ENCODE data around the gene PPP1R2.
"Not testable (repeated sequence)": the region's sequence is repeated elsewhere in the genome, so short reads cannot be mapped to it uniquely, and the experiment has no call there.

PPP1R2 gene

DNA sequence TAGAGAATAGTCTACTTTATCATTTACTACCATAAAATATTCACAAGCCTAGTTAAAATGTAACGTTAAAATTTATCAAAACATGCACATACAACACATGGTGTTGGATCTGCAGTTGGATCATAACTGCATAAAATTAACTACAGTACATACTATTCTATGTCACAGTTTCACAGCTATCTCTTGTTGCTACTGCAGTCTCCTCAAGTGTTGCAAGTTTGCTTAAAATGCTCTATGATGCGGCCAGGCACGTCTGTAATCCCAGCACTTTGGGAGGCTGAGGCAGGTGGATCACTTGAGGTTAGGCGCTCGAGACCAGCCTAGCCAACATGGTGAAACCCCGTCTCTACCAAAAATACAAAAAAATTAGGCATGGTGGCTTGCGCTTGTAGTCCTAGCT lies 10.3 kb downstream of the PPP1R2 start:
- no peak for DNase-seq

- DNase-seq: no peak
These were observed 10.8 kb downstream of the PPP1R2 start for GRCh38 chr3:195532345-195532744.

DNA sequence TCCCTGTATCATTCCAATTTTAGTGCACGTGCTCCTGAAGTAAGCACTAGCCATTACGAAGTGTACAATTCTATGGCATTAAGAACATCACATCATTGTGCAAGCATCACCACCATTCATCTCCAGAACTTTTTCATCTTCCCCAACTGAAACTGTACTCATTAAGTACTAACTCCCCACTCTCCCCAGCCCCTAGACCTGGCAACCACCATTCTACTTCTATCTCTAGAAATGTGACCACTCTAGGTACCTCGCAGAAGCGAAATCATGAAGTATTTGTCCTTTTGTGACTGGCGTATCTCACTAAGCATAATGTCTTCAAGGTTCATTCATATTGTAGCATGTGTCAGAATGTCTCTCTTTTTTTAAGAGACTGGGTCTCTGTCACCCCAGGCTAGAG lies 11.4 kb downstream of the PPP1R2 start:
- no peak for DNase-seq

DNA sequence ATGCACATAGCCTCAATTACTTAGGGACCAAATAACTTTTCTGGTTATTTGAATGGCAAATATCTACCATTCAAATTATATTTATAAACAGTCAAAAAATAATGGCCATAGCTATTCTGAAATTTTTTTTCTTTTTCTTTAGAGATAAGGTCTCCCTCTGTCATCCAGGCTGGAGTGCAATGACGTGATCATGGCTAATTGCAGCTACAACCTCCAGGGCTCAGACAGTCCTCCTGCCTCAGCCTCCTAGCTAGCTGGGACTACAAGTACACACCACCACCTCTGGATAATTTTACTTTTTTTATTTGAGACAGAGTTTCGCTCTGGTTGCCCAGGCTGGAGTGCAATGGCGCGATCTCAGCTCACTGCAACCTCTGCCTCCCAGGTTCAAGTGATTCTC lies 16.6 kb downstream of the PPP1R2 start:
- DNase-seq: no peak

GRCh38 chr3:195524171-195524896 lies 18.8 kb downstream of the PPP1R2 start:
- DNase-seq: no peak

GRCh38 chr3:195522254-195523023 lies 20.7 kb downstream of the PPP1R2 start:
- peak; percentile 54 for DNase-seq

DNA sequence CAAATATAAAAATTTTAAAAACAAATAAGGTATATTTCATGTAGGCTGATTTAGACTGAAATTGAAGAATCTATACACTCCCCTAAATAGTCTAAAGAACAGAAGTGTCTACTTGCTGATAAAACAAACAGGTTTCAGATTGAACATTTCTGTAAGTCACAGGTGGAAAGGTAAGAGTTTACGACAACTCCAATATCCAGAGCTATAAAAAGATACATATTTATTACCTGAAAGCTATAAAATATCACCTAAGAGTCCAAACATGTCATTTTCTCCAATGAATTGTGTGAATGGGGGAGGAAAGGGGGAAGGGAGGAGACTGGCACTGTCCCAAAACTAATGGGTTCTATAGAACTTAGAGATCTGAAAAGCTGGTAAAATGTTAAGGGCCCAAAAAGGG lies 26.1 kb downstream of the PPP1R2 start:
- DNase-seq: peak; percentile 66

- DNase-seq: not testable (repeated sequence)
These were observed 28.4 kb downstream of the PPP1R2 start for GRCh38 chr3:195514610-195515235.

DNA sequence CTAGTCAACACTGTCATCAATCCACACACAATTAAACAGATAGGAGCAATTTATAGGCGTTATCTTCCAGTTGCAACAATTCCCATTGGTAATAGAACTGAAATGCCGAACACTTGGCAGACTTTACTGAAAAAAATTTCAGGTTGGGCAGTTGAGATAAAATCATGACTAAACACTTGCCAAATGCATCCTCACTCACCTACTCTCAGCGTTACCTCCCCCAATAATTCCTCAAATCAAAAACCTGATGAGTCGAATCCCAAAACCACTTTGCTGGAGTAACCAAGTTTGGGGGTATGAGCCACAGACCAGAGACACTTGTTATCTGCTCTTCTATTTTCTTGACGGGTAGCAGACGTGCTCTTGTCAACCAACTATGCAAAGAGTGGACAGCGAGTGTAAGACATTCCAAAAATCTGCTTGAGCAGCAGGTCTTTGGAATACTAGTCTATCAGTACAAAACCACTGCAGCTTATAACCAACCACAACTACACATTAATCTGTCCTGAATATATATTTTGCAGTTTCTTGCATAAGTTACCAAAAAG lies 30.3 kb downstream of the PPP1R2 start:
- DNase-seq: no peak

DNA sequence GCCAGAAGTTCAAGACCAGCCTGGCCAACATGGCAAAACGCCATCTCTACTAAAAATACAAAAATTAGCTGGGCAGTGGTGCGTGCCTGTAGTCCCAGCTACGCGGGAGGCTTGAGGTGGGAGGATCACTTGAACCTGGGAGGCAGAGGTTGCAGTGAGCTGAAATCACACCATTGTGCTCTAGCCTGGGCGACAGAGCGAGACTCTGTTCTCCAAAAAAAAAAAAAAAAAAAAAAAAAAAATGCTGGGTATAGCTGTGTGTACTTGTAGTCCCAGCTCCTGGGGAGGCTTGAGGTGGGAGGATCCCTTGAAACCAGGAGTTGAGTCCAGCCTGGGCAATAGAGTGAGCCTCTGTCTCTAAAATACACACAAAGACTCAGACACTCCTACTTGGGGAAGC lies 32.0 kb downstream of the PPP1R2 start:
- DNase-seq: no peak

- DNase-seq: no peak
These were observed 34.9 kb downstream of the PPP1R2 start for GRCh38 chr3:195508185-195508584.

GRCh38 chr3:195475614-195476013 lies 67.5 kb downstream of the PPP1R2 start:
- DNase-seq: no peak

- not testable (repeated sequence) for DNase-seq
These were observed 68.0 kb downstream of the PPP1R2 start for GRCh38 chr3:195475116-195475515.

DNA sequence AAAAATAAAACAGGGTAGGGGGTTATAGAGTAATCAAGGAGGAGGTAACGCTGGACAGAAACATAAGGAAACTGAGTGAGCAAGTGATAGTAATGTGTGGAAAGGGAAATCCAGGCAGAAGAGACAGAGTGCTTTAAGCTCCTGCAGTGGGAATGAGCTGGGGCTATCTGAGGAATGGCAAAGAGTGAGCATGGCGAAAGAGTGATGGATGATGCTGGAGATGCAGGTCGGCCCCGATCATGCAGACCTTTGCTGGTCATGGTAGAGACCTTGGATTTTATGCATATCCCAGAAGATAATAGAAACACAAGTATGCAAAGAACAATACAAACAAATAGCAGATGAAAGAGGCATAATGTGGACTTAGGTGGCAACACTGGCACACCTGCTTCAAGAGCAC lies 74.3 kb downstream of the PPP1R2 start:
- no peak for DNase-seq

DNA sequence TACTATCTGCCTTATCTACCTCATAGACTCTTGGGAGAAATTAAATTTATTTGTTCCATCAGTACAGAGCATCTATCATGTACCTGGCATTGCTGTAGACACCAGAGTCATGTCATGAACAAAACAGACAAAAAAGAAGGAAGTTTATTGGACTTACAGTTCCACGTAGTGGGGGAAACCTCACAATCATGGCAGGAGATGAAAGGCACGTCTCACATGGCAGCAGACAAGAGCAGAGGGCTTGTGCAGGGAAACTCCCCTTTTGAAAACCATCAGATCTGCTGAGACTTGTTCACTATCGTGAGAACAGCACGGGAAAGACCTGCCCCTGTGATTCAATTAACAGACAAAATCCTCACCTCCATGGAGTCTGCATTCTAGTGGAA lies 74.7 kb downstream of the PPP1R2 start:
- no peak for DNase-seq

DNA sequence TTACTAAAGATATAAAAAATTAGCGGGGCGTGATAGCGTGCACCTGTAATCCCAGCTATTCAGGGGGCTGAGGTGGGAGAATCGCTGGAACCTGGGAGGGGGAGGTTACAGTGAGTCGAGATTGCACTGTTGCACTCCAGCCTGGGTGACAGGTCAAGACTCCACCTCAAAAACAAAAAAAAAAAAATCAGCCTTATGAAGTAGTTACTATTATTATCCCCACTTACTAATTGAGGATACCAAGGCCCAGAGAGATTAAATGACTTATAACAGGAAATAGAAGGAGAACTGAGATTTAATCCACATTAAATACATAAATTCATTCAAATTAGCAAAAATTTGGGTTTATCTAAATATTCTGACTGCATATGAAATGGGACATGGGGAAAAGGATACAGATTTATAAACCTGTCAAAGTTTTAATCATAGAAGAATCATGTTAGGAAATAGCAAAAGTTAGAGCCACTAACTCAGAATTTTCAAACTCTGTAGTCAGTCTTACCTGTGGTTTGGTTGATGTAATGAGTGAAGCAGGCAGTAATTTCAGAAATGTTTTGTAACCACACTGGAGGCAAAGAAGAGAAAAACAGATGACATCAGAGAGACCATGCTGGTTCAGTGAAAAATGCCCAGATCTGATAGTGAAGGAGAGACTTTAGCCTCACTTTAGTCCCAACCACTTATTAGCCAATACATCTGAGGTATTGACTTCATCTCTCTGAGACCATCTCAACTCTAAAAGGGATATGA lies 75.3 kb downstream of the PPP1R2 start:
- DNase-seq: no peak

DNA sequence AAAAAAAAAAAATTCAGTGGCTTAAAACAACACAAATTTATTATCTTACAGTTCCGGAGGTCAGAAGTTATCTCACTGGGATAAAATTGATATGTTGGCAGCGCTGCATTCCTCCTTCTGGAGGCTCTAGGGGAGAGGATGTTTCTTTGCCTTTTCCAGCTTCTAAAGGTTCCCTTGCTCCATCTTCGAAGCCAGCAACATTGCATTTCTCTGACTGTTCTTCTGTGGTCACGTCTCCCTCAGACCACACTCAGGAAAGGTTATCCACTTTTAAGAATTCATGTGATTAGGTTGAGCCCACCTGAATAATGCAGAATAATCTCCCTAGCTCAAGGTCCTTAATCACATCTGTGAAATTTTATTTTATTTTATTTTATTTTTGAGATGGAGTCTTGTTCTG lies 76.9 kb downstream of the PPP1R2 start:
- no peak for DNase-seq

All from NCI-H69 (cell line).